GM12891 (cell line): ENCODE measurements around the gene CELA3B.
"Not testable (repeated sequence)": the region's sequence is repeated elsewhere in the genome, so short reads cannot be mapped to it uniquely, and the experiment has no call there.

Source experiments
- POLR2A ChIP-seq: IDR thresholded peaks from 2 replicates; pipeline ENCODE4 v1.6.1; 2011; ENCODE audit warnings: low read depth, low read length, control low read depth
- POLR2AphosphoS5 ChIP-seq: IDR thresholded peaks from 2 replicates; pipeline ENCODE4 v1.6.1; 2011; ENCODE audit warnings: low read depth, low read length, control low read depth

GRCh38 chr1:21992186-21992585, 15.4 kb downstream of the CELA3B start:
- not testable (repeated sequence) for TF ChIP-seq POLR2AphosphoS5, POLR2A
